NCI-H146 (cell line): ENCODE results near the gene MTNR1A.
"Not testable (repeated sequence)": the region's sequence is repeated elsewhere in the genome, so short reads cannot be mapped to it uniquely, and the experiment has no call there.

Source experiments
- DNase-seq: peaks from one replicate; lab custom pipeline; 2025; lab: John Stamatoyannopoulos, UW

MTNR1A gene

GRCh38 chr4:186561748-186562147, 6.4 kb upstream of the MTNR1A start:
- DNase-seq = no peak

- no peak for DNase-seq
These were observed 5.3 kb upstream of the MTNR1A start for GRCh38 chr4:186560647-186561046.

DNA sequence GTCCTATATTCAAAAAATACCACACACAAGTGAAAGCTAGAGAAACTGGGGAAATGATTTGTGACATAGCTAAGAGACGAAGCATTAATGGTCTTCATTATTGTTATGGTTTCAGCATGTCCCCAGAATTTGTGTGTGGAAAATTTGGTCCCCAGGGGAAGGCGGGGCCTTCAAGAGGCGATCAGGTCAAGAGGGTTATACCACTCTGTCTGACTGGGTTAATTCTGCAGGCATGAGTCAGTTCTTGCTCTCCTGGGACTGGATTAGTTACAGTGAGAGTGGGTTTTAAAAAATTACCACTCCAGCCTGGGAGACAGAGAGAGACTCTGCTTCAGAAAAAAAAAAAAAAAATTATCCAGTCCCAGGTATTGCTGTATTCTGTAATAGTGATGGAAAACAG, 2.1 kb upstream of the MTNR1A start:
- DNase-seq = no peak

DNA sequence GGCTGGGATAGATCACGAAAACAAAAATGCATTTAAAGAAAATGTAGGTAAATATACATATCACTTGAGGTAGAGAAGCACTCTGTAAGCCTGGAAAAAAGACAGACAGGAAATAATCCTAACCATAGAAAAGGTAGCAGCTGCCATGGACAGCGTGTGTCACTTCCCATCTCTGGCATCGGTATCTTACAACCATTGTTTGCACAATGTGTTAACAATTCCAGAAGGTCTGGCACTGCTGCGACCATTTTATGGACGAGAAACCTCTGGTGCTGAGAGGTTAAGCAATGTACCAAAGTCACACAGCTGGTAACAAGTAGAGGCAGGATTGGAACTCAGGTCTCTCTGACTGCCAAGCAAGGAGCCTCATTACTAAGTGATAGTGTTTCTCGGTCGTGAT, 1.7 kb upstream of the MTNR1A start:
- DNase-seq = no peak

DNA sequence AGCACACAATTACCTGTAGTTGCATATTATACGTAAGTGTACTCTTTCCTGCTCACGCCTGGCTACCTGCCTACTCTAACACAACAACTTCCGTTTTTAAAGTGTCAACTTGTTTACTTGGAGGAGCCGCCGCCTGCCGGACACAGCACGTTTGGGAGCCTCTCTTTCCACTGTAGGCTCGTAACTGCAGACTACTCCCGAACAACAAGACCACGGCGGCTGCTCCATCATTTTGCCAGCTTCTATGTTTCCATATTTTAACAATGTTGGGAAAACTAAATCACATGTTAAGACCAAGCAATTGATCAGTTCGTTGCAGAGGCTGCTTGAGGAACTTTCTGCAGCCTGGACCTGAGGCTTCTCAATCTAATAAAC, 841 bp downstream of the MTNR1A start:
- DNase-seq = no peak

GRCh38 chr4:186553717-186554116, 1.6 kb downstream of the MTNR1A start:
- no peak for DNase-seq

GRCh38 chr4:186551849-186552248, 3.5 kb downstream of the MTNR1A start:
- no peak for DNase-seq

DNA sequence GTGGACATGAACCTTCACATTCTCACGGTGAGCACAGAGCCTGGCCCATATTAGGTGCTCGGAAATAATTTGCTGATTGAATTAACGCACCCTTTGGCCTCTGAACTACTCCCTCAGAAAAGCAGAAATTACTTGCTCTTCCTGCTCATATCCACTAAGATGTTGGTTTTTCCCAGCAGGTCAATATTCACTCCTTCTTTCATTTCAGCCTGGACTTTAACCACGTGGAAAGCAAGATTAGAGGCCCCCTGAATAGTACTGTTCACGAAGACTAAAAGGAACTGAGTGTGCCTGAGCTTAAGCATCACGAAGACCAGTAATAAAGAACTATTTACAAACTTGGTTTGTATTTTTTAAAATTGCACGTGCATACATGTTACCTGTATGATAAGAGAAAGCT, 9.9 kb downstream of the MTNR1A start:
- no peak for DNase-seq

DNA sequence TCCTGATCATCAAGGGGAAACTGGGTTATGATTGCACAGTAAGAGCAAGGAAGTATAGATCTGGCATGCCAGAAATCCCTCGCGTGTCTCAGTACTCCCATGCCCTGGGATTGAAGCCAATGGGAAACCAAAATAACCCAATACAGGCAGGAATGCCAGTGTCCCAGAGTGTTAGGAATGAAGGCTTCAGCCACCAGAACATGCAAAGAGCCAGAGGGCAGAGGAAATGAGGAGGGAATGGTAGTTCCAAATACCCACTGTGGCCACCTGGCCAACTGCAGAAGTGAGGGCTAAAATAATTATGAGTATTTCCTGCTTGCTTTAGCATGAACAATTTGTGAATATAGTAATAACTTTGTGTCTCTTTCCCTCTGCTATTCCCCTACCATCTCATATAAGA, 12.2 kb downstream of the MTNR1A start:
- no peak for DNase-seq

GRCh38 chr4:186541801-186542200, 13.6 kb downstream of the MTNR1A start:
- DNase-seq = no peak

DNA sequence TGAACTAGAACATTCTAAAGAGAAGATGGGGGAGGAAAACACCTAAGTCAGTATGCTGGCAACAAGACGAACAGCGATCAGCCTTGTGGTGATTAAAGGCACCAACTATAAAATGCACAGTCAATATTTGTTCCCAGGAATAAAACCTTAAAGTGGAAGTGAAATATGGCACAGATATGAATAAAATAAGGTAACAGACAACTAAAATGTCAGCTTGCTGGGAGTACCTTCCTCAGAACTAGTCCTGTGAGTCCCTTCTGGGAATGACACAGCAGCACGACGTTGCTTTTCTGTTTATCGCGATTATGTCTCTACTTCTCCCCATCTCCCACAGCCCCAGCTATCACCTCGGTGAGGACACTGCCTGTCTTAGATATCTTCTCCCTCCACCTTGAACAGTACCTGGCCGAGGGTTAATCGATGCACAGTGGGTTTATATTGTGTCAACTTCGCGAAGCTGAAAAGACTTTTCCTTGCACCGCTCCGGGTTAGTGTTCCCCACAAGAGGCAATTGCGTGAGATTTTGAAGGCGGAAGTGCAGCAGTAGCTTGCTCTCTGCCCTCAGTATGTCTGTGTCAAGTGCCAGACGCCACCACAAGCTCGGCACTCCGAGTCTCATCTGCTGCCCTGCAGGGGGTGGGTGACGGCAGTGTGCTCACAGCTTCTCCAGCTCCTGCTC, 17.4 kb downstream of the MTNR1A start:
- DNase-seq = no peak

GRCh38 chr4:186536285-186536684, 19.1 kb downstream of the MTNR1A start:
- DNase-seq = no peak

DNA sequence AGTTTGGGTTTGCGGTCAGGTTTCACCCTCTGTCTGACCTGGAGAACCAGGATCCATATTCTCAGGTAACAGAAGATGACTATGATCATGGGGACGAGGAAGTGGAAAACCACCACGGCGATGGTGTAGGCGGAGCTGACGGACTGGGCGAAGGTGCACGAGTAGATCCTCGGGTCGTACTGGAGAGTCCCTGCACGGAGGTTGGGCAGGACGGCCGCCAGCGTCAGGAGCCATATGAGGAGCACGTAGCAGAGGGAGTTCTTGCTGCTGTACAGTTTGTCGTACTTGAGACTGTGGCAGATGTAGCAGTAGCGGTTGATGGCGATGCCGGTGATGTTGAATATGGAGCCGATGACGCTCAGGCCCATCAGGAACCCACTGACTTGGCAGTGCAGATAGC, 21.3 kb downstream of the MTNR1A start:
- no peak for DNase-seq

DNA sequence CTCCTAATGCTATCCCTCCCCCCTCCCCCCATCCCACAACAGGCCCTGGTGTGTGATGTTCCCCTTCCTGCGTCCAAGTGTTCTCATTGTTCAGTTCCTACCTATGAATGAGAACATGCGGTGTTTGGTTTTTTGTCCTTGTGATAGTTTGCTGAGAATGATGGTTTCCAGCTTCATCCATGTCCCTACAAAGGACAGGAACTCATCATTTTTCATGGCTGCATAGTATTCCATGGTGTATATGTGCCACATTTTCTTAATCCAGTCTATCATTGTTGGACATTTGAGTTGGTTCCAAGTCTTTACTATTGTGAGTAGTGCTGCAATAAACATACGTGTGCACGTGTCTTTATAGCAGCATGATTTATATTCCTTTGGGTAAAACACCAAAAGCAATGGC, 31.4 kb downstream of the MTNR1A start:
- not testable (repeated sequence) for DNase-seq

DNA sequence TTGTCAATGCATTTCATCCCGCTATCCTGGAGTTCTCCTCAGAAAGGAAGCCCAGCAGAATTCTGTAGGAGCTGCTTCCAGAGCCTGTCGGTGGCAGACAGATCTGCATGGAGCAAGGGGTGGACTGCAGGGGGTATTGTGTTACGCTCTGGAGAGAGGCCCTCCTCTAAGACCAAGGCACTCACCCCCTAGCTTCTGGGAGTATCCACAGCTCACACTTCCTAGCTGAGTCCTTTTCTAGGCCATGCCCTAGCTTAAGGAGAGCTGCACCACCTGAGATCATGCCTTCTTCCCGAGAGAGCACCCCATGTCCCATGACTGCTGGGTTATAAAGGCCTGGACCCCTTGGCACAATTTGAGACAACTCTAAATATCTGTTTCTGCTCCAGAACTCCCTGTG, 39.1 kb downstream of the MTNR1A start:
- no peak for DNase-seq

DNA sequence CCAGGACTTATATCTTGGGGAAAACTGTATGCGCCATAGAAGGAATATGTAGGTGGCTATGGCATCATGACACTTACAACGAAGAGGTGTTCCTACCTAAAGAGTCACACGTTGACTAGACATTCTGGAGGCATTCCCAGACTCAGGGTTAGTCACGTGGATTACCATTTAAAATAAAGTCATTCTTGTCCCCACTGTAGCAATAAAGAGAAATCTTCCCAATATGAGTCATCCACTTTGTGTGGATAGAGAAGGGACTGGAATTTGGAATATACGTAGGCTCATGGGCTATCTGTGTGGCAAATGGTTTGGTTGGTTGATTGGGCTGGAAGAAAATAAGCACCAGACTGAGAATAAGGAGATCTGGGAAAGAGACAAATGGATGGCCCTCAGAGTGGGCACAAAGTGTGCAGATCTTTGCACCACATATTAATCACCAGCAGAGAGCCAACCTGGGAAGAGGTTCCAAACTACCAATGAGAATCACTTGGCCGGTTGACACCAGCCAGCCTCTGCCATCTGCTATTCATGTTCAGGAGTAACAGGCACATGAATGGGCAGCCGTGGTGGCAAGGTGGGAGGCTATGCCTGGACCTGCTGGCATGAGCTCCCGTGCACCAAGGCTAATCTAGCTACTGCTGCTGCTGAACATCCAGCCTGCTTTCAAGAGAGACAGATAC, 41.0 kb downstream of the MTNR1A start:
- no peak for DNase-seq

DNA sequence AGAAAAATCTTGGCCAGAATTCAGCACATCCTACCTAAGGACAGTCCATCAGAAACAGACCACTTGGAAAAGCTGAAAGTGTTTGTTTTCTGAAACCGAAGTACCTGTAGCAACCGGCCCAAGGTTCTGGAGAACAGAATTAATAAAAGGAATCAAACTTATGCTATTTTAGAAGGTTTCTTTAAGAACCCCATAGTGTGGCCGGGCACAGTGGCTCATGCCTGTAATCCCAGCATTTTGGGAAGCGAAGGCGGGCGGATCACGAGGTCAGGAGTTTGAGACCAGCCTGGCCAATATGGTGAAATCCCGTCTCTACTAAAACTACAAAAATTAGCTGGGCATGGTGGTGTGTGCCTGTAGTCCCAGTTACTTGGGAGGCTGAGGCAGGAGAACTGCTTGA, 50.6 kb downstream of the MTNR1A start:
- DNase-seq = not testable (repeated sequence)

DNA sequence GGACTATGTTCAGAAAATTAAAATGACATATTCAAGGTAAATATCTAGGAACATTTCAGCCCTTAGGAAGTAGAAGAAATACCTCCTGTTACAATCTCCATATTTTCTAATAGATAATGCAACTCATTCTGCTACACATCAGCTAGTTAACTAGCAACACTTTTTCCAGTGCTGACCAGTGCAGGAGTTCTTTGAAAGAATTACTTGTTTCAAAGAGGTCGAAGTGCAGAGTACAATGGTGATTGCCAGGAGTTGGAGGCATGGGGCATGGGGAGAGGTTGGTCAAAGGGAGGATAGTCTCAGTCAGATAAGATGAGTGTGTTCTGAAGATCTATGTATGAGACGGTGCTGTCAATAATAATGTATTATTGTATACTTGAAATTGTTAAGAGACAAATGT, 53.1 kb downstream of the MTNR1A start:
- no peak for DNase-seq

DNA sequence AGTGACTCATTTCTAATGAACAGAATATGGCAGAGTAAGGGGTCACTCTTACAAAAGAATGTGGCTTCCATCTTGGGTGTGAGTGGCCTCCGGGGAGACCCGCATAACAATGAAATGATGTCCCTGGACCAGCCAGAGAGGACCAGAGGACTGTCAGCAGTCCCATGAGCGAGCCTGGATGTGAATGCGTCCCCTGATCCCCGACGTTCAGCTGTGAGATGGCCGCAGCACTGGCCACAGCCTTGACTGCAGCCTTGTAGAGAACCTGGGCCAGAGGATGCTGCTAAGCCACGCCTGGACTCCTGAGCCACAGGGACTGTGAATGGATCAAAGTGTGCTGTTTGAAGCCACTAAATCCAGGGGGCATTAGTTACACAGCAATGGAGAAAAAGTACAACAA, 53.8 kb downstream of the MTNR1A start:
- DNase-seq = no peak

DNA sequence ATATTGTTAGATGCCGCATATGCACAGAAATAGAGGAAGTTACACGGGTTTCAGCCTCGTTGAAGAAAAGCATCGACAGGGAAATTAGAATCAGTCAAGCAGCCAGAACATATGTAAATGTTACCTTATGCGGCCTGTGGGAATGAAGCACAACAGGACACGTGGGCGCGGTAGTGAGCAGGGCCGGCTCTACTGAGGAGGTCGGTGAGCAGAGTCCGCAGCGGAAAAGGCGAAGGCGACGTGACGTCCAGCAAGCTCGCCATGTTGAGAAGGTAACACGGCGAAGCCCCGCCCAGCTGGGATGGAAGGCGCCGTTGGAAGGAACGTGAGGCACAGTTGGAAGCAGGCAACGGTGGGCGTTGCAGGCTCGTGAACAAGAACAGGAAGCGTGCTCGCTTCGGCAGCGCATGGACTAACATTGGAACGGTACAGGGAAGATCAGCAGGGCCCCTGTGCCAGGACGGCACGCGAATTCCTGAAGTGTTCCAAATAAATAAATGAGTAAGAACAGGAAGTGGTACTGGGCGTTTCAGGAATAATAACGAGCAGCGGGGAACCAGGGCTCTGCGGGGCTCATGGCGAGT, 54.6 kb downstream of the MTNR1A start:
- DNase-seq = no peak

DNA sequence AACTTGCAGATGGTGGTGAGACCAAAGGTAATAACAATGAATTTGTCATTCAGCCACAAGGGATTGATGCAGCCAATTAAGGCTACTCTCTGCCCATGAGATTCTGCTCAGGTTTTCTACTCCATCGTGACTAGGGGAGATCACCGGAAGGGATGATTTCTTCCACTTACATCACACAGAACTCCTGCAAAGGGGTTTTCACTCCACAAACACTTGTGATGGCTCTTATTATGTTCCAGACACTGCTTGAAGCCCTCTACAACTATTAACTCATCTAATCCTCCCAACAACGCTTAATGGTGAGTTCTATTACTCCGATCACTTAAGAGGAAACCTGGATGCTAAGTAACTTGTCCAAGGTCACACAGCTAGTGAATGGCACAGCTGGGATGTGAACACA, 55.9 kb downstream of the MTNR1A start:
- no peak for DNase-seq

- DNase-seq = no peak
These were observed 58.3 kb downstream of the MTNR1A start for GRCh38 chr4:186497043-186497442.

DNA sequence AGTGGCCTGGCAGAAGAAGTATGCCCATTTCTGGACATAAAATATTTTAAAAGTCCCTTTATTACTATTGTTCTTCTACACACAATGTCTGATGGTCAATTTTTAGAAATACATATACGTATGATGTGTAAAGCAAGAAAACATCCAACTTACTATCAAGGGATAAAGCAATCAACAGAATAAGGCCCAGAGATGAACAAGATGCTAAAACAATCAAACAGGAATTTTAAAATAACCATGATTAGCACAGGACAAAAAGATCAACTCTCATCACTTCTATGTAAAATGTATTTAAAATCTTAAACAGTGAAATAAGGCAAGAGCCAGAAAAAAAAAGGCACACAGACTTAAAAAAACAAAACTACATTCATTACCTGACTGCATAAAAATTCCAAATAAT, 60.9 kb downstream of the MTNR1A start:
- DNase-seq = no peak

DNA sequence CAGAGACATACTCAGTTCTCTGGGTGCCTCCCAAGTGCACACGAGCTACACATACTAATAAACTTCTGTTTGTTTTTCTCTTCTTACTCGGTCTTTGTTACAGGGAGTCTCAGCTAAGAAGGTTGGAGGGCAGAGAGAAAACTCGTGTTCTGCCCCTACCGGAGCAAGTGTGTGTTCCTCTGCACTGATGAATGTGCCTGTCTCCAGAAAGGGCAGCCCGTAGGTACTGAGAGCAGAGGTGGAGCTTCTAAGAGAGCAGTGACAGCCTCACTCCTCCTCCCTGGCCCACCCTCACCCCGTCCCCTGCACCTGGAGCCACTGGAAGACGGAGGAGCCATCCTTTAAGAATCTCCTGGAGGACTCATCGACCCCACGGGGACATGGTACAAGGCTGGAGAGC, 67.6 kb downstream of the MTNR1A start:
- no peak for DNase-seq
